GM21360 (cell line): ENCODE data around the gene CLIC4.
"Not testable (repeated sequence)": the region's sequence is repeated elsewhere in the genome, so short reads cannot be mapped to it uniquely, and the experiment has no call there.

Source experiments
- ATAC-seq: cut with Tn5 transposase; IDR thresholded peaks from one replicate; pipeline ENCODE4 v1.9.1; 2021; ENCODE audit warnings: mild to moderate bottlenecking, moderate library complexity; ENCODE audit not compliant: unreplicated experiment

Gene CLIC4

DNA sequence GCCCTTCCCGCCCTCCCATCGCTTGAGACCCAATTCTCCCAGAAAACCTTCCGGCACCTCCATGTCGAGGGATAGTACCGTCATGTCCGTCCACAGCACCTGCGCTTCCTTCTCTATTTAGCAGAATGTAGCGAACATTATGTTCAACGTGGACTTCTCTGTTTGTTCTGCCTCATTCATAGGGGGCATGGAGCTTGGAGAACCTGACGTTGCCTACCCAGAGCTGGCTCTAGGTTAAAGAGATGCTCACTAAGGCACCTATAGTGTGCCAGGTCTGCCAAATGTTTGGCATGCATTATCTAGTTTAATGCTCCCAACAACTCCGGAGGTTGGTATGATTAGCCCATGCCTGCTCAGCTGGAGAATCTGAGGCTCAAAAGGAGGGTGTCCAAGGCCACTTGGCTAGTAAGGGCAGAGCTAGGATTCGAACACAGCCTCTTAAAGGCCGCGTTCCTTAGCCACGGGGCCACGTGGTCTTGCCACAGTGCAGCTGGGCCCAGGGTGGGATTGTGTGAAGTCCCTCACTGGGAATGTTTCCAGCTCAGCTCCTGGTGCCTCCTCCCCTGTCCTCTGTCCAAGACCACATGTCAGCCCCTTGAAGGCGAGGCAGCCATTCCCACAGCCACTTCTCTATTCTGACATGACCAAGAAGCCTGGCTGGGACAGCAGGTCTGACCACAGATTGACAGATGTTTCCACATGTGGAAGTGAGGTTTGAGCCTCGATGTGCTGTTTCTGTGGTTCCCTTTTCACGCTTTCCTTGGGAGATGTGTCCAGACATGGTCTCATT is 127.0 kb downstream of the CLIC4 start:
- no peak for ATAC-seq

DNA sequence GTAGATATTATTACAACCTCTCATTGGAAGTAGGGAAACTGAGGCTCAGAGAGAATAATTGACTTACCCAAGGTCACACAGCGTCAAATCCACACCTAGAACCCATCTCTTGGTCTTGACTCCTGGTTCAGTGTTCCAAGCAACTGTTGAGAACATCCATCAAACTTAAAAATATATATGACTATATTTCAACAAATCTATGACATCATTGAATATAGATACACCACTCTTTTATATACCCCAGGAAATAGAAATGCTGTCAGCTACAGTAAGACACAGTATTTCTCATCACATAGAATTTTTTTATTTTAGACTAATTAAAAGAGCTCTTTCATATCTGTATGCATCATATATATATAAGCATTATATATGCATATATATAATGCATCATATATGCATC is 127.9 kb downstream of the CLIC4 start:
- no peak for ATAC-seq

DNA sequence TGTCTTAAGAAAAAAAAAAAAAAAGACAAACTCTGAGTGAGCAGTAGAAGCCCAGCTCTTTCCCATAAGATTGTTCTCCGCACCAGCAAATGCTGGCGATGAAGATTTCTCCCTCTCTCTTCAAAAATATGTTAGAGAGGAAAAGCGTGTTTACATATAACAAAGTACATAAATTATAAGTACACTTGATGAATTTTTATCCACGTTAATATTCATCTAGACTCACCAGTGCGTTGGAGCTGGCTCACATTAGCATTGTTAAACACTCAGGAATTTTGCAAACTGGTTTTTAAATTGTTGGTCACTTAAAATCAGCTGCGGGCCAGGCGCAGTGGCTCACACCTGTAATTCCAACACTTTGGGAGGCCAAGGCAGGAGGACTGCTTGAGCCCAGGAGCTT is 128.8 kb downstream of the CLIC4 start:
- no peak for ATAC-seq

- no peak for ATAC-seq
Measured at GRCh38 chr1:24874611-24875234, 129.5 kb downstream of the CLIC4 start.

GRCh38 chr1:24875257-24875656 is 130.0 kb downstream of the CLIC4 start:
- no peak for ATAC-seq

GRCh38 chr1:24875991-24876506 is 130.8 kb downstream of the CLIC4 start:
- ATAC-seq: no peak

DNA sequence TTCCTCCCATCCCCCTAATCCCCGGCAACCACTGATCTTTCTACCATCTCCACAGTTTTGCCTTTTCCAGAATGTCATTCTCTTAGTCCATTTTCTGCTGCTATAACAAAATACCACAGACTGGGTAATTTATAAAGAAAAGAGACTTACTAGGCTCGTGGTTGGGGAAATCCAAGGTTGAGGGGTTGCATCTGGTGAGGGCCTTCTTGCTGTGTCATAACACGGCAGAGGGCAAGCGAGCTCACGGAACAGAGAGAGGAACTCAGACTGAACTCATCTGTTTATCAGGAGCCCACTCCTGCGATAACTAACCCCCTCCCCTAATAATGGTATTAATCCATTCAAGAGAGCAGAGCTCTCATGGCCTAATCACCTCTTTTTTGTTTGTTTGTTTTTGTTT is 132.8 kb downstream of the CLIC4 start:
- no peak for ATAC-seq

GRCh38 chr1:24878775-24879742 is 133.8 kb downstream of the CLIC4 start:
- ATAC-seq: no peak

- ATAC-seq: no peak
Measured at GRCh38 chr1:24881034-24881433, 135.8 kb downstream of the CLIC4 start.

- ATAC-seq: no peak
Measured at GRCh38 chr1:24884751-24885150, 139.5 kb downstream of the CLIC4 start.

GRCh38 chr1:24886241-24886640 is 141.0 kb downstream of the CLIC4 start:
- no peak for ATAC-seq

DNA sequence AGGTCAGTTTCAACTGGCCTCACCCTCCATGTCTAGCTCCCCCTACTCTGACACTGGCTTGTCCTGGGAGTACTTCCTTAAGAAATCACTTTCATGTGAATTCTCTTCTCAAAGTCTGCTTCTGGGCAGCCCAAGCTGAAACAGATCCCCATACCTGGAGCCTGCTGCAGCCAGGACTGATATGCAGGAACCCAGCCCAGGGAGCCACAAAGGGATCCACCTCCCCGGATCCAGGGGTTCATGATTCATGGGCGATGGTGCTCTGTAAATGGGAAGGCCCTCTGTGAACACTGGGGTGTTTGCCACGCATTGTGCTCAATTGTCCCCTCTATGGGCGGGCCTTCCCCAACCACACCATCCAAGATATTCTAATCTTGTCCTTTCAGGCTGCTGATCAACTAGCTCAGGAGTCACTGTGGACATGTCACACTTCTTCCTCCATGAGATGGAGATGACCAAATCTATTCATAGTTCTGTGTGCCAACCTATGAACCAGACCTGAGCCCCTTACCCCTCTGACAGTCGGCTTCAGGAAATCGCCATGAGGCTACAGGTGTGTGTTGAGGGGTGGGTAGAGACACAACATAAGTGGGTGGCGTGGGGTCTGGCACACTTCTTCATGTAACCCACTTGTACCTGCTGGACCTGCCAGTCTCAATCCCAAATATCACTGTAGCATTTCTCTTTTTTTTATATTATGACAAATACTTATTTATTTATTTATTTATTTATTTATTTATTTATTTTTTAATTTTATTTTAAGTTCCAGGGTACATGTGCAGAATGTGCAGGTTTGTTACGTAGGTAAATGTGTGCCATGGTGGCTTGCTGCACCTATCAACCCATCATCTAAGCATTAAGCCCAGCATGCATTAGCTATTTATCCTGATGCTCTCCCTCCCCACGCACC is 143.1 kb downstream of the CLIC4 start:
- ATAC-seq: no peak

- ATAC-seq: no peak
Measured at GRCh38 chr1:24888971-24889676, 143.9 kb downstream of the CLIC4 start.

DNA sequence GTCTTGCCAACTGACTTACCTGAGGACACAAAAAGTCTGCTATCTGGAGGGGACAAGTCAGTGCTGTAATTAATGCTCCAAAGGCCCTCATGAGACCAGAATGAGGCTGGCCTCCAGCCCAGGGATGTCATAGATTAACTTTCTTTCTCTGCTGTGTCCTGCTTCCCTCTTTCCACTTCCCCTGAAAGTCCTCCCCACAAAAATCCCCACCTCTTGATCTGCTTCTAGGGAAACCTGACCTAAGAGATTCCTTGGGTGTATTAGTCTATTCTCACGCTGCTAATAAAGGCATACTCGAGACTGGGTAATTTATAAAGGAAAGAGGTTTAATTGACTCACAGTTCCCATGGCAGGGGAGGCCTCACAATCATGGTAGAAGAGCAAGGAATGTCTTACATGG is 145.6 kb downstream of the CLIC4 start:
- ATAC-seq: no peak

- not testable (repeated sequence) for ATAC-seq
Measured at GRCh38 chr1:24891367-24891766, 146.1 kb downstream of the CLIC4 start.

GRCh38 chr1:24892188-24893153 is 147.2 kb downstream of the CLIC4 start:
- ATAC-seq: no peak

DNA sequence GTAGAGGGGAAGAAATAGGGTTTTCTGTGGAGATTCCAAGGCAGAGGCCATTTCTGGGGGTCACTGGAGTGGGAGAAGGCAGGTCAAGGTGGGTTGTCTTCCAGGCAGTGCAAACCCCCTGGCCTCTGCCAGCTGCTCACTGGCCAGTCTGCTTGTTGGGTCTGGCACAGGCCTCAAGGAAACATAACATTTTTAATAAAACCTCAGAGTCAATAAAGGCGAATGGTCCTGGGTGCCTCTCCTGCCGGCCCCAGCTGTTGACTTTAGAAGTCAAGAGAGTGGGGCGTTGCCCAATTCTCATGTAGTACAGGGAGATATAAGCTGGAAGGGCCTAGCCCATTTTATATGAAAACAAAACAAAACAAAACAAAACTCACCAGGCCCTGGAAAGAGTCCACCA is 148.2 kb downstream of the CLIC4 start:
- no peak for ATAC-seq
